Measurements from ENCODE around the gene AQP12A.
"Not testable (repeated sequence)": the region's sequence is repeated elsewhere in the genome, so short reads cannot be mapped to it uniquely, and the experiment has no call there.

Gene AQP12A

DNA sequence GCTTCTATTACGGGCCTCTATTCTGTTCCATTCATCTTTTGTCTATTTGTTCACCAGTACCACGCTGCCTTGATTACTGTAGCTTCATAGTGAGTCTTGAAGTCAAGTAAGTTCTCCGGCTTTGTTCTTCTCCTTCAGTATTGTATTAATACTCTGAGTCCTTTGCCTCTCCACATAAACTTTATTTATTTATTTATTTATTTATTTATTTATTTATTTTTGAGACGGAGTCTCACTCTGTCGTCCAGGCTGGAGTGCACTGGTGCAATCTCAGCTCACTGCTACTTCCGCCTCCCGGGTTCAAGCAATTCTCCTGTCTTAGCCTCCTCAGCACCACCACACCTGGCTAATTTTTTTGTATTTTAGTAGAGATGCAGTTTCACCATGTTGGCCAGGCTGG is 31.8 kb upstream of the AQP12A start:
- not testable (repeated sequence) for DNase-seq (ENCODE audit: low read depth in 2 of 2)

DNA sequence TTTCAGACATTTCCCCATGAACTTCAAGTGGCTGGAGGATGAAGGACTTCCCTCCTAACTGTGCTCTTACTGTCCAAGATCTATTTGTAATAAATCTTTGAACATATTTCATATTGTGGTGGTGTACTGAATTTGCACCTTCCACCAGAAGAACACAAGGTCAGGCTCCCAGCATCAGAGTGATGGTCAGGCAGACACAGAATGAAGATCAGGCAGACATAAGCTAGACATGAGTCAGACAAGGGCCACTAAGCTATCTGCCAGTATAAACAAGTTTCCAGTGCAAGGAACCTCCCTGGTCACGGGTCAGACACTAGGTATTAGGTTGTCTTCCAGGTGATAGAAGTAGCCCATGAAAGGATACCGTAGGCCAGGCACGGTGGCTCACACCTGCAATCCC is 29.0 kb upstream of the AQP12A start:
- DNase-seq (ENCODE audit: low read depth in 2 of 2) = no peak

DNA sequence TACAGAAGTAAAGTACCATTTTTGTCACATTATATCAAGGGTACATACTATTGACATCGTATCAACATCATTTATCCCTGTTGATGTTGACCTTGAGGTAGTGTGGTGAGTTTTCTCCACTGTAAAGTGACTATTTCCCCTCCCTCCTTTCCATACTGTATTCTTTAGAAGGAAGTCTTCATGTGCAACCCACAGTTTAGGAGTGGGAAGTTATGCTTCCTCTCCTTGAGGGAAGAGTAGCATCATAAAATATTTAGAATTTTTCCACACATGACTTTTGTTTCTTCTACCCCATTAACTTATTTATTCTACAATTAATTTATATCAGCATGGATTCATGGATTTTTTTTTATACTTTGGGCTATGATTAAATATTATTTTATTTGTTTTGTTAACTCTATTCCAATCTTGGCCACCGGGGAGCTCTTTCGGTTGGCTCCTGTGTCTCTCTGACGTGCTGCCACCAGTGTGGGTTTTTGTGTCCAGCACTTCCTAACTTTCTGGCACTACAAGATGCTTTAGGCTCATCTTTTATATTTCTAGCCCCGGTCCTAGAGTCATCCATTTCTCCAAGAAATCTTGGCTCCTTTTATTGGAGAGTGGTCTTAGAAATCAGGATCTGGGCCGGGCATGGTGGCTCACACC is 28.0 kb upstream of the AQP12A start:
- DNase-seq (ENCODE audit: low read depth in 2 of 2) = no peak

DNA sequence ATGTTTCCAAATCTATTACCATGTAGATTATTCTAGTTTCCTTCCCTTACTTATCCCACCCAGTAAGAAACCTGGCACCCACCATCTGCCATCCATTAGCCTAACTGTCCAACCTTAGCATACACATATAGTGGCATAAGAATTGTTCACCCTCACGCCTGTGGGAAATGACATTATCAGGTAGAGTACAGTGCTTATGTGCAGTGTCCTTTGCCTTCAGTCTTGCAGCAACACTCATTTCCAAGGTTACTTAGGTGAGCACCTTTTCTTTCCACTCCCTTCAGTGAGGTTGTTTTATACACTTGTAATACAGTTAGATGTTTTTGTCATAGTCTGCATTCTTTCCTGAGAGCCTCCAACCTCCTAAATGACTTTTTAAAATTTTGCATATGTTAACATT is 27.0 kb upstream of the AQP12A start:
- no peak for DNase-seq (ENCODE audit: low read depth in 2 of 2)

DNA sequence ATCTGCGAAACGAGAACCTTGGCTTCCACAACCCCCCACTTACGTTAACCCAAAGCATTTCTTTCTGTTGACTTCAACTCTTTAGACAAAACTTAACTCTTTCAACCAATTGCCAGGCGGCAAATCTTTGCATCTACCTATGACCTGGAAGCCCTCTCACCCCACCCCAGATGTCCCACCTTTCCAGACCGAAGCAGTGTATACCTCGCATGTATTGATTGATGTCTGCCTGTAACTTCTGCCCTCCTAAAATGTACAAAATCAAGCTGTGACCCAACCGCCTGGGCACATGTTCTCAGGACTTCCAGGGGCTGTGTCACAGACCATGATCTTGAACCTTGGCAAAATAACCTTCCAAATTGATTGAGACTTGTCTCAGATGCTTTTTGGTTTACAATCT is 21.3 kb upstream of the AQP12A start:
- DNase-seq (ENCODE audit: low read depth in 2 of 2) = no peak

DNA sequence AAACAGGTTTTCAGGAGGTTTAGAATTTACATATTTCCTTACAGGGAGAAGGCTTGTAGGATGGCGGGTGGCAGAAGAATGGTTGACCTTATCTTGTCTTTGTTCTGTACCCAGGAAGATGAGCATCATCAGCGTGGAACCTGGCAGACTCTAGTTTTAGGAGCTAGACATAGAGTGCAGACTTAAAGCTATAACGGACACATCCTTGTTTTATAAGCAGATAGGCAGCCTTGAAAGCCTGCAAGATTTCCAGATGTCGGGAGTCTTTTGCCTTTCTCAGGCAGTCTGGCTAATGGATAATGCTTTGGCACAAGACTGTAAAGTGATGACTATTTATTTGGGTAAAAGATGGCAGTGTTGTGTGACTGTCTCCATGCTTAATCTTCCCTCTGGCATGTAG is 20.7 kb upstream of the AQP12A start:
- no peak for DNase-seq (ENCODE audit: low read depth in 2 of 2)

DNA sequence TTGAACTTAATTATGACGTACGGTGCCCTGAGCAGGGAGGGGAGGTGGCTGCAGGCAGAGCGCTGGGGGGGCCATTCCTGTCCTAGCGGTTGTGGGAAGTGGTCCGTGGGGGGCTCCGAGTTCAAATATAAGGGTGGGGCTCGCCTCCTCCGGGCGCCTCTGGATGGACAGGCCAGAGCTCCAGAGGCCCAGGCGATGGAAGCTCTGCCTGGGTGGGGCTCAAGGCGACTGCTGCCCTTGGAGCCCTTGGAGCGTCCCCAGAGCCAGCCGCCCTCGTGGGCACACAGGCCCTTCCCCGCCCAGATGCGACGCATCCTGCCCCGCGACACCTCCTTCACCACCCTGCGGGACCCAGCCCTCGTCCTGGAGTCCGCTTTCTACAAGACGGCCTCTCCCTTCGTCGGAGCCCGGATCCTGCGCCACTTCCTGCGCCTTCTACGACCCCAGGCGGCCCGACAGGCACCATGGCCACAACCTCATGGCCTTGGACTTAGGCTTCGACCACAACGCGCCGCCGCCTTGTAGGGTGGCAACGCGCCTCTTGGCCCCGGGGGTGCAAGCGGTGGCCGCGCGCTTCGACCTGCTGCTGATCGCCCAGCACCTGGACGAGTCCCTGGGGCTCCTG is 19.5 kb upstream of the AQP12A start:
- DNase-seq (ENCODE audit: low read depth in 2 of 2) = no peak

DNA sequence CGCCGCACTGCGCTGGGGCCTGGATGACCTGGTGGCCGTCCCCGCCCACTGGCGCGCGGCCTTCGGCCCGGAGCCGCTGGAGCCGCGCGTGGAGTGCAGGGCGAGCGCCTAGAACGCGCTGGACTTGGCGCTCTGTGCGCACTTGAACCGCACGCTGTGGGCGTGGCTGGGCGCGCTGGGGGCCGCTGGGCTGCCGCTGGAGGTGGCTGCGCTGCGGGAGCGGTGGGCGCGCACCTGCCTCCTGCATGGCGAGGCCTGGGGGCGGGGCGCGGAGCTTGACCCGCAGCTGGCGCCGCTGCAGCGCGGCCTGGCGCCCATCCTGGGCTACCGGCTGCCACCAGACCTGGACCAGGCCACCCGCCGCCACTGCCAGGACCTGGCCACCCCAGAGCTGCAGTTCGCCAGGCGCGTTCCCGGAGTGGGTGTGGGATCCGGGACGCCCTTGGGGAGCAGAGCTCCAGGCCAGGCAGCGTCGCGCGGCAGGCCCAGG is 18.9 kb upstream of the AQP12A start:
- DNase-seq (ENCODE audit: low read depth in 2 of 2) = no peak

DNA sequence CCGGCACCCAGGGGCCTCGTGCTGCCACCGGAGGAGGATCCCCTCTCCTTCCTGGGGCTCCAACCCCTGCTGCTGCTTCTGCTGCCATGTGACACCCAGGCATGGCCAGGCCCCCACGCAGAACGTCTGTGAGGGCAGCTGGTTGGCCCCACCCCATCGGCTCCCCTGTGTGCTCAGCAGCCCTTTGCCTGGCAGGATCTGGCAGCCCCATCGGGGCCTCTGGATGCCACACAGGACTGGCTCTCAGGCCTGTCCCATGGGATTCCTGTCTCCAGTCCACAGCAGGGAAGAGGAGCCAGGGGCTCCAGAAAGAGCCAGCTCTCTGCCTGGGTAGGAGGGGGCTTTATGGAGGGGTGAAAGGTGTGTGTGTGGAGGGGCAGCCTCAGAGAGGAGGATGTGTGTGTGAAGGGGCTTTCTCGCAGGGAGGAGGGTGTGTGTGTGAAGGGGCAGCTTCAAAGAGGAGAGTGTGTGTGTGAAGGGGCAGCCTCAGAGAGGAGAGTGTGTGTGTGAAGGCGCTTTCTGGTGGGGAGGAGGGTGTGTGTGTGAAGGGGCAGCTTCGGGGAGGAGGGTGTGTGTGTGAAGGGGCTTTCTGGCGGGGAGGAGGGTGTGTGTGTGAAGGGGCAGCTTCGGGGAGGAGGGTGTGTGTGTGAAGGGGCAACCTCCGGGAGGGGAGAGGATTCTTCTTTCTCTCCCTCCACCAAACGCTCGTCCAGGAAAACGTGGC is 17.0 kb upstream of the AQP12A start:
- DNase-seq (ENCODE audit: low read depth in 2 of 2) = not testable (repeated sequence)

DNA sequence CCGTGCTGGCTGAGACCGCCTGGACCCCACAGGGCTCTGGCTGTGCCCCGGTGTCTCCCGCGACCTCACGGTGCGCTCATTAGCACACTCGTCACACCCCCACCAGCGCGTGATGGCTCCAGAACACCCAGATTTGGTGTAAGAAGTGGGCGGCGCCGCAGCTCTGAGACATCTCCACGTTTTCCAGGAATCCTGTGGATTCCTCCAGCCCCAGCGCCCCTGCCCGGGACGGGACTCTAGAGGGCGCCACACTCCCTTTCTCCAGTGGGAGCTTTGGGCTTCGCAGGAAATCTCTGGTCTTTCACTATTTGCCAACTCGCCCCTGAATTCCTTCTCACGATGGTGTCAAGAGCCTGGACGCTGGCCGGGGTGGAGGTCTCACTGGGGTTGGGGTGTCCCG is 16.3 kb upstream of the AQP12A start:
- not testable (repeated sequence) for DNase-seq (ENCODE audit: low read depth in 2 of 2)

DNA sequence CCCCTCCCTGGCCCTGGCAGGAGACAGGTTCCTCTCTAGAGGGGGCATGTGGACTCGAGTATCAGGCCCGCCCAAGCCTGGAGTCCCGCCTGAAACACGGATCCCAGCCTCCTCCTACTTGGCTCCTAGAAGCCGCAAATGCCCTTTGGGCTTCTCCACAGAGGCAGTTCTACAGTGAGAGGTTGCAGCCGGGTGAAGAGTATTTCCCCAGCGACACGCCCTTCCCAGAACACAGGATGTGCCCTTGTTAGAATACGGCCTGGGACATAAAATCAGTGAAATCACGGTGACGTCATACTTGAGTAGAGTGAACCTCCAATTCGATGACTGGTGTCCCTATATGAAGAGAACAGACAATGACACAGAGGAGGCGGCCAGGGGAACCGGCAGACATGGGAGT is 13.6 kb upstream of the AQP12A start:
- DNase-seq (ENCODE audit: low read depth in 2 of 2) = not testable (repeated sequence)

DNA sequence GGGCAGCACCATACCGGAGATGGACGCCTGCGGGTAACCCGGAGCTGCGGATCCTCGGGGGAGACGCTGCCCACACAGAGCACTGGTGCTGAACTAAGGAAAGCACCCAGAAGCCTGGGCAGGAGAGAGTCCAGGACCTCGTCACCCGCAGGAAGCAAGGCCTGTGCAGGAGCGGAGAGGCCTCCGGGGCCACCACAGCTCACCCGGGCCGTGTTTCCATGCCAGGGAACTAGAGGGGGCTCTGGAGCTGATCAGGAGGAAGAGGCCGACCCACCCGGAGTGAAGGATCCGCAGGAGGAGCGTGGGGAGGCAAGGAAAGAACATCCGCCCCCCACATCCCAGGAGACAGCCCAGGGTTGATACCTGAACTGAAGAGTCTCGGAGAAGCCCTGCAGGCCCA is 12.8 kb upstream of the AQP12A start:
- DNase-seq (ENCODE audit: low read depth in 2 of 2) = not testable (repeated sequence)

DNA sequence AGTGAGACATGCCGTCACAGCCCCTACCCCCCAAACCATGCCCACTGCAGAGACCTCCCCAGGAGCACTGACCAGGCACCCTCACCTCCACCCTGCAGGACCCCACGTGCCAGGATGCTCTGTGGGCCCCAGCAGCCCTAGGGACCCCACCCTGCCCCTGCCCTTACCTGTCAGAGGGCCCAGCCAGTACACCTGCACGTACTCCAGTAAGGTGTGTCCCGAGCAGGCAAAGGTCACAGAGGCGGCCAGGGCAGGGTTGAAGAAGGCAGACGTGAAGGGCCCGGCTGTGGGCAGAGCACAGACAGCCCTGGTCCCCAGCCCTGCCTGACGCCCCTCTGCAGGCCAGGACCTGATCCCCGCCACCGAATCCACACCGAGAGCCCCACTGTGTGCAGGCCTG is 11.5 kb upstream of the AQP12A start:
- not testable (repeated sequence) for DNase-seq (ENCODE audit: low read depth in 2 of 2)

DNA sequence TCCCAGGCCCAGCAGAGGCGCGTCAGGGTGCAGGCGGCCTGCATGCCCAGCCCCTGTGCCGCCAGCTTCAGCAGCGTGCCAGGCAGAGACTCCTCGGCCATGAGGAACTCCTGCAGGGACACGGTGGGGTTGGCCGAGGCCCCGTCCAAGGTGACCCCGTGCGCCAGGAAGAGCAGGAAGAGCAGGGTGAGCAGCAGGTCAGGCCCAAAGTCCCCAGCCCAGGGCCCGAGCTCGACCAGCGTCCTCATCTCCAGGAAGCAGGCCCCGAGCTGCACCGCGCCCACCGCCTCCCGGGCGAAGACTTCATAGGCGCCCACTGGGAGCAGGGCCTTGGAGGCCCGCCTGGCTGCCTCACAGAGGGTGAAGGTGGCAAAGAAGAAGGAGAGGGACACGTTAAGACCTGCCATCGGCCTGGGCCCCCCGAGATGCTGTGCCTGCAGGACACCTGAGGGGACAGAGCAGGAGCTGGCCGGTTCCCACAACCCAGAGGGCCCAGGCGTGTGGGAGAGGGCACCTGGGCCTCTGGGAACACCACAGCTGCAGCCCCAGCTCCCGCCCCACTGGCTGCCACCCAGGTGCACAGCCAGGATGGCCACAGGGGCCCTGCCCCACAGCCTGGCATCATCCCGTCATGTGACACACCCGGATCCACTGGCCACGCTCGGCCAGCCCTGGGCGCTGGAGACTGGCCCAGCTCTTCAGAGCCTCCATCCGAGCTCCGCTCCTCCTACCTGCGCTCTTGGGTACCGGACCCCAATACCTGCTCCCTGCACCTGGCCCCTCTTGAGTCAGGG is 9.0 kb upstream of the AQP12A start, which contains the start of gene AQP12B:
TSS of gene AQP12B (minus strand) at position 455 of the 794 bp plus-strand sequence. CDS start at position 407, 48 bp downstream.
- not testable (repeated sequence) for DNase-seq (ENCODE audit: low read depth in 2 of 2)

DNA sequence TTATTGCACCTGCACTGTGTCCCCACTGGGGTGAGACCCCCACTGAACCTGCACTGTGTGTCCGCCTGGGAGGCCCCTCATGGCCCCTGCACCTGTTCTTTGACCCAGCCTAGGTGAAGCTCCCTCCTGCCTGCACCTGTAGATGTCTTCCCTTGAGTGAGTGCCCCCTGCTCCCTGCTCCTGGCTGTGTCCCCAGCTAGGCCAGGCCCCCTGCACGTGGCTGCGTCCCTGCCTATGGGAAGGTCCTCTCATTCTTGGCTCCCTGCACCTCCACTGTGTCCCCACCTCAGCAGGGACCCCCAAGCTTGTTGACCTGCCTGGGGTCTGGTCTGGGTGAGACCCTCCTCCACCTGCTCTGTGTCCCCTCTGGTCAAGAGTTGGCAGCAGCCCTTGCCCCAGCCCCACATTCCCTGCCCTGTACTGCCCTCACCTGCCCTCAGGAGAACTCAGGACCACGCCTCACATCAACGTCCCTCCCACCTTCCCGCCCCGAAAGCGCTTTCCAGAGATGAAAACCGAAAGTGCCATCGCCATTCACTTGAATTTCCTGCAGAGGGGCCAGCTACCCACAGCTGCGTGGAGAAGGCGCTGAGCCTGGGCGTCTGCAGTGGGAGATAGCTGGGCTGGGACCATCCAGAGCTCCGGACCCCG is 8.2 kb upstream of the AQP12A start:
- DNase-seq (ENCODE audit: low read depth in 2 of 2) = not testable (repeated sequence)

DNA sequence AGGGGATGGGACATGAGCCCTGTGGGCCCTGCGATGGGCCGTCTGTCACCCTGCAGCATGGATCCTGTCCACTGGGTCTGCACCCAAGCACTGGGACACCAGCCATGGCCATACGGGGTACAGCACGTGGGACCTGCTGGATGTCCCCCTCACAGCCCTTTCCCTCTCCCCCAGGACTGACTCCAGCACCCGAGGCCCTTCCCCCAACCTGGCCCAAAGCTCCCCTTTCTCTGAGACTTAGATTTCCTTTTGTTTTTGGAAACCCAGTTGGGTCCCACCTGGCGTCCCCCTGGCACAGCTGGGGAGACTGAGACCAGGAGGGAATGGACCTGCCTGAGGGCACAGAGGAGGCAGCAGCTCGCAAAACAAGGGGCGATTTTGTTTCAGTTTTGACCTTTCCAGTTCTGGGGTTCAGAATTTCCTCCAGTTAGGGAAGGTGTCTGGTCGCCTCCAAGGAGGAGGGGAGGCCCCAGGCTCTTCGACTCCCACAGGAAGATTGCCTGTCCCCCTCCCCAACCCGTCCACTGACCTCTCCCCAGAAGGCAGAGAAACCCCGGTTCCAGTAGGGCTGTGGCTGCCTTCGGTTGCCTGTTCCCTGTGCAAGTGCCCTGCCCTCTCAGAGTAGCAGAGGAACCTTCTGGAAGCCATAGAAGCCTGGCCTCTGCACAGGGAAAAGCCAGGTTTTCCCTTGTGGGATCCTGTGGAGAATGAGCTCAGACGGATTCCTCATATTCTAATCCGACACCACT is 7.5 kb upstream of the AQP12A start:
- not testable (repeated sequence) for DNase-seq (ENCODE audit: low read depth in 2 of 2)

DNA sequence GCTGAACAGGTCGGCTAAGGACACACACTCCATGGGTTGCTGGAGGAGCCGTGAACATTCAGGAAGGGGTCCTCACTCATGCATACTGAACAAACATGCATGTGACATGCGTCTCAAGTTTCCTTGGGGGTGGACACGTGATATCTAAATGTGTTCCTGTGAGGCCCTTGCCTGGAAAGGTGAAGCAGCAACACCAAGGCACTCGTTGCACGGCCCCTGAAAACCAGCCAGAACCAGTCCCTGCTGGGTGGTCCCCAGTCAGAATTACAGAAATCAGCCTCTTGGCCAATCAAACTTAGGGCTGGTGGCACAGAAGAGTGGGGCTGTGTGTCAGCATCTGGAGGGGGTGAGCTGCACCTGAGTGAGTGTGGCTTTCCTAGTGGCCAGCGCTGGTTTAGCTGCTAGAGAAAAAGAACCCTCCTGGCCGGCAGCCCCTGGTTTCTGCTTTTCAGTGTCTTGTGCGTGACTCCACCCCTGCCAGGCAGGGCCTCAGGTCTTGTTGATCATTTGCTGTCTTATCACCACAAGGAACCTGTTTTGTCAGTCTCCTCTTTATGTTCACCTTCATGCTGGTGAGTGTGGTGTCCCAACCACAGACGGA is 5.8 kb upstream of the AQP12A start:
- no peak for DNase-seq (ENCODE audit: low read depth in 2 of 2)

DNA sequence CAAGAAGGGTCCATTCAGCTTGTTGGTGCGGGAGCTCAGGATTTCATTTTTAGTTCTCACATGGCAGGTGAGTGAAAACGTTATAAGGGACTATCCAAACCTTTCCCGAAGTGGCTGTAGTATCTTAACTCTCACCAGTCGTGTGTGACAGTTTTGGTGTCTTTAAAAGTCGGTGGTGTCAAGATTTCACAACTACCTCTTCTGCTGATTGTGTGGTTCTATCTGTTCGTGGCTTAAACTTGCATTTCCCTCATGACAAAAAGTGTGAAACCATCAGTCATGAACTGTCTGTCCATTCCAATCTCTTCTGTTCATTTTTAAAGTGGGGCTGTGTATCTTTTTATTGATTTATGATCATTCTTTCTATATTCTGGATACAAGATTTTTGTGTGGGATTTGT is 5.2 kb upstream of the AQP12A start:
- DNase-seq (ENCODE audit: low read depth in 2 of 2) = no peak

DNA sequence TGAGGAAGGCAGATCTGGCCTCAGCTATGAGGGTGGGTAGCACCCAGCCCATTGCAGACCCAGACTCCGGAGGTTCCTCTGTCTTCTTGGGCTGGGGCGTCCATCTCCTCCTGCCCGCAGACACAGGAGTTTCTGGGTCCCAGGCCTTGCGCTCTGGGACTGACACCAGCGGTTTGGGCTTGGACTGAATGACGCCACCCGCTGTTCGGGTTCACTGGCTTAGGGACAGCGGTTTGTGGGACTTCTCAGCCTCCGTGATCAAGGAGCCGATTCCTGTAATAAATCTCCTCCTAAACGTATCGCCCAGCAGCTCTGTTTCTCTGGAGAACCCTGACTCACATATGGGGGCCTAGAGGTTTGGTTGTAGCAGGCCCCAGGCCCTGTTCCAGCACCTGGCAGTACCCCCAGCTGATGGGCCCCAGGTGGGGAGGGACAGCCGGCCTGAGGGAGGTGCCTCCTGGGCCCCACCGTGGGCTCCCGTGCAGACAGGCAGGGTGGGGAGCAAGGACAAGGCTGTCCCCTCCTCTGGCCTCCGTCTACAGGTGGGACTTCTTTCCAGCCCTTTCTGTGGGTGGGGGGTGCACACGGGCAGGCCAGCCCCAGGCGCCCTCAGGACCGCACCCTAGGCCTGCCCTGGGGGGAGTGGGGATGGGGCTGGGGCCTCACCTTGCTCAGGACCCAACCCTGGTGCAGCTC is 4.5 kb upstream of the AQP12A start:
- no peak for DNase-seq (ENCODE audit: low read depth in 2 of 2)

Measured in stimulated activated CD8-positive, alpha-beta memory T cell treated with anti-CD3 and anti-CD28 coated beads, Interleukin-15, amount 100 ng/mL, for 48 hours (primary cell).